Osteoblast (primary cell): ENCODE measurements around the gene CHSY1. TPM values are rescaled to one million over a fixed set of nuclear protein-coding genes. Genes with fewer than 3 reads are reported as not detected.
A peak's percentile ranks its signal among the peaks of the same experiment; 100 is the strongest.

Source experiments
- DNase-seq: peaks from one replicate; pipeline ENCODE4 v3.0.0; 2011; ENCODE audit warnings: low spot score, mixed read lengths; ENCODE audit not compliant: insufficient read length; ENCODE audit errors: missing footprints
- H2AFZ ChIP-seq: 2 replicates; pipeline ENCODE4 v1.6.0; 2011; ENCODE audit warnings: mild to moderate bottlenecking, low read length
- H3K27ac ChIP-seq: 2 replicates; pipeline ENCODE4 v1.5.1; 2011; ENCODE audit warnings: mild to moderate bottlenecking, low read depth, low read length, moderate library complexity
- H3K27me3 ChIP-seq: 2 replicates; pipeline ENCODE4 v1.6.0; 2012; ENCODE audit warnings: mild to moderate bottlenecking, control low read depth, inconsistent platforms, low read length, moderate library complexity; ENCODE audit not compliant: insufficient read depth
- H3K36me3 ChIP-seq: 2 replicates; pipeline ENCODE4 v1.5.1; 2011; ENCODE audit warnings: mild to moderate bottlenecking, low read length, control low read depth, moderate library complexity; ENCODE audit not compliant: insufficient read depth
- H3K4me1 ChIP-seq: 2 replicates; pipeline ENCODE4 v1.5.1; 2011; ENCODE audit warnings: mild to moderate bottlenecking, low read length, control low read depth, moderate library complexity; ENCODE audit not compliant: insufficient read depth
- H3K4me2 ChIP-seq: 2 replicates; pipeline ENCODE4 v1.6.0; 2011; ENCODE audit warnings: mild to moderate bottlenecking, low read length; ENCODE audit not compliant: insufficient read depth
- H3K4me3 ChIP-seq: fragments of 200-600 bp; sonication (generic); 3 replicates; pipeline ENCODE4 v1.5.1; 2012; ENCODE audit warnings: mild to moderate bottlenecking, low read length, inconsistent platforms; ENCODE audit not compliant: insufficient read depth
- H3K79me2 ChIP-seq: 2 replicates; pipeline ENCODE4 v1.6.0; 2012; ENCODE audit warnings: mild to moderate bottlenecking, low read length, control low read depth, inconsistent platforms; ENCODE audit not compliant: insufficient read depth
- H3K9me3 ChIP-seq: 2 replicates; pipeline ENCODE4 v1.5.1; 2011; ENCODE audit warnings: low read depth, low read length, control low read depth
- H4K20me1 ChIP-seq: 2 replicates; pipeline ENCODE4 v1.6.0; 2012; ENCODE audit warnings: mild to moderate bottlenecking, low read length, control low read depth; ENCODE audit not compliant: insufficient read depth
- total RNA-seq: library from RNA; depleted of rRNA; stranded (reverse); fragments of >200 nt; gene quantifications from 2 replicates; pipeline ENCODE4 v1.2.3, GENCODE V29; 2012
- TF ChIP-seq, protein P1 (sequence below): IDR thresholded peaks from 2 replicates; pipeline ENCODE4 v1.5.1; 2011; ENCODE audit warnings: mild to moderate bottlenecking, low read depth, low read length, moderate library complexity; ENCODE audit errors: extremely low read depth

Gene CHSY1
- total RNA-seq, 1 donor, result 39.1 TPM

DNA sequence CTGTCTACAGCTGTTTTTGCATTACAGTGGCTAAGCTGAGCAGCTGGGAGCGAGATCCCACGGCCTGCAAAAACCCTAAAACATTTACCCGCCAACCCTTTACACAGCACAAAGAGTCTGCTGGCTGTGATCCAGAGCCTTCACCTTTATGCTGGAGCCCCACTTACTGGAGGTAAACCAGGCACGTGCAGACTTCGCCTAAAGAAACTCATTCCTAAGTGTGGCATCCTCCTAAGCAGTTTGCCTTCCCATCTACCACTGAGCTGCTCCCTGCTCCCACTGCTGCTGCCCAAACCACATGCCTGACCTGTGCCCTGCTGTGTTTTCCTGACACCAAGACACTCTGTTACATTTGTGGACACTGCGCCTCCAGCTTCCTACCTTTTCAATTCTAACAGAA is 53.0 kb downstream of the CHSY1 start:
- H3K36me3 ChIP-seq, result no peaks in the 10 kb centered on the region
- no peaks in the 10 kb centered on the region for H3K27me3 ChIP-seq
- H4K20me1 ChIP-seq, result peaks cover 16% of the 10 kb centered on the region
- H3K27ac ChIP-seq, result peak overlapping the region; percentile 95
- H3K4me1 ChIP-seq, result peaks cover 55% of the 10 kb centered on the region
- H3K79me2 ChIP-seq, result peaks cover 83% of the 10 kb centered on the region
- peak overlapping the region; percentile 43 for H3K4me3 ChIP-seq
- peak overlapping the region; percentile 74 for H3K4me2 ChIP-seq
- no peaks in the 10 kb centered on the region for H3K9me3 ChIP-seq
- peak overlapping the region; percentile 26 for H2AFZ ChIP-seq
- TF ChIP-seq, protein P1, sequence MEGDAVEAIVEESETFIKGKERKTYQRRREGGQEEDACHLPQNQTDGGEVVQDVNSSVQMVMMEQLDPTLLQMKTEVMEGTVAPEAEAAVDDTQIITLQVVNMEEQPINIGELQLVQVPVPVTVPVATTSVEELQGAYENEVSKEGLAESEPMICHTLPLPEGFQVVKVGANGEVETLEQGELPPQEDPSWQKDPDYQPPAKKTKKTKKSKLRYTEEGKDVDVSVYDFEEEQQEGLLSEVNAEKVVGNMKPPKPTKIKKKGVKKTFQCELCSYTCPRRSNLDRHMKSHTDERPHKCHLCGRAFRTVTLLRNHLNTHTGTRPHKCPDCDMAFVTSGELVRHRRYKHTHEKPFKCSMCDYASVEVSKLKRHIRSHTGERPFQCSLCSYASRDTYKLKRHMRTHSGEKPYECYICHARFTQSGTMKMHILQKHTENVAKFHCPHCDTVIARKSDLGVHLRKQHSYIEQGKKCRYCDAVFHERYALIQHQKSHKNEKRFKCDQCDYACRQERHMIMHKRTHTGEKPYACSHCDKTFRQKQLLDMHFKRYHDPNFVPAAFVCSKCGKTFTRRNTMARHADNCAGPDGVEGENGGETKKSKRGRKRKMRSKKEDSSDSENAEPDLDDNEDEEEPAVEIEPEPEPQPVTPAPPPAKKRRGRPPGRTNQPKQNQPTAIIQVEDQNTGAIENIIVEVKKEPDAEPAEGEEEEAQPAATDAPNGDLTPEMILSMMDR, result no peak
- no peak for DNase-seq

GRCh38 chr15:101198031-101198575 is 53.7 kb downstream of the CHSY1 start:
- Histone ChIP-seq H3K79me2 (peaks cover 83% of the 10 kb centered on the region), H3K4me2 (peak overlapping the region; percentile 74), H3K27me3 (no peaks in the 10 kb centered on the region), H3K4me1 (peaks cover 61% of the 10 kb centered on the region), H3K4me3 (no peak overlapping the region), H3K27ac (peak overlapping the region; percentile 95), H3K9me3 (no peaks in the 10 kb centered on the region), H4K20me1 (peaks cover 15% of the 10 kb centered on the region), H2AFZ (no peak overlapping the region), H3K36me3 (no peaks in the 10 kb centered on the region)
- TF ChIP-seq, protein P1, result no peak
- no peak for DNase-seq

- H3K27me3 ChIP-seq, result no peaks in the 10 kb centered on the region
- peaks cover 2% of the 10 kb centered on the region for H4K20me1 ChIP-seq
- peak overlapping the region; percentile 99 for H3K27ac ChIP-seq
- no peak overlapping the region for H3K4me3 ChIP-seq
- no peak overlapping the region for H2AFZ ChIP-seq
- TF ChIP-seq, protein P1, result no peak
- H3K9me3 ChIP-seq, result no peaks in the 10 kb centered on the region
- H3K36me3 ChIP-seq, result peaks cover 4% of the 10 kb centered on the region
- H3K79me2 ChIP-seq, result peaks cover 94% of the 10 kb centered on the region
- peaks cover 59% of the 10 kb centered on the region for H3K4me1 ChIP-seq
- no peak for DNase-seq
- H3K4me2 ChIP-seq, result peak overlapping the region; percentile 63
Measured at GRCh38 chr15:101194546-101195125, 57.2 kb downstream of the CHSY1 start.

DNA sequence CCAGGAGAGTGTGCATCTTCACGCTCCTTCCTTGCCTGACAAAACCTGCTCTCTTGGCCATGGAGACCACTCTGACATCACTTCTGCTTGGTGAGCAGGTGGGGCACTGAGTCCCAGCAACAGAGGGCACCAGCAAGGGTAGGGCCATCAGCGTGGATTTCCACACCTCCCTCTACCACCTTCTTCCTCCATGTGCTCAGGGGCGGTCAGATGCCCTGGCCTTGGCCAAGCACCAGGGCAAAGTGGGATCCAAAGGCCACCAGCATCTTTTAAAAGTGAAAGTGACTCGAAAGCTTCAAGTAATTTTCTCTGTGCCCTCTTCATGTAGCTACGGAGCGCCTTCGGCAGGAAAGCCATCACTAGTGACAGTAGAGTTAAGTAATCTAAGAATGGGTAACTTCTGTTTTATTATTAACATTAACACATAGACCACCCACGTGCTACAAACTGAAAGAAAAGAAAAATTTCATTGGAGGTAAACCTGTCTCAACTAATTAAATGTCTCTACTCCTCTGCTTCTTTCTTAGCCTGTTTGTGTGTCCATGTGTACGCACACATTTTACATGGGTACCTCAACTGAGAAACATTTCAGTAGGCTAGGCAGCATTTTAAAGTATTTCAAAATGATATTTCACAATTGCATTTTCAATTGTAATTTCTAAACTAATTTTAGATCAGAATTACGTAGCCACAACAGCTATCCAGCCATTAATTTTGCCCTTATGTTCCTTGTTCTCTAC is 57.9 kb downstream of the CHSY1 start:
- Histone ChIP-seq H3K4me1 (peaks cover 59% of the 10 kb centered on the region), H3K4me2 (peak overlapping the region; percentile 63), H2AFZ (no peak overlapping the region), H3K27me3 (no peaks in the 10 kb centered on the region), H3K79me2 (peaks cover 100% of the 10 kb centered on the region), H3K27ac (peak overlapping the region; percentile 99), H3K36me3 (peaks cover 4% of the 10 kb centered on the region), H3K4me3 (peak overlapping the region; percentile 4), H3K9me3 (no peaks in the 10 kb centered on the region), H4K20me1 (peaks cover 2% of the 10 kb centered on the region)
- TF ChIP-seq, protein P1, result no peak
- no peak for DNase-seq
